Muscle of arm (tissue), 14 donors: ENCODE data around the gene CD93. TPM values are rescaled to one million over a fixed set of nuclear protein-coding genes. Genes with fewer than 3 reads are reported as not detected.

Source experiments
- DNase-seq: peaks from one replicate; pipeline ENCODE4 v3.0.0-alpha.2; 2013
- long read RNA-seq, 11 donors: transcript quantifications; one replicate each; lab custom pipeline, GENCODE V29; 2026
- polyA plus RNA-seq, 12 donors: library from polyadenylated mRNA; unstranded; fragments of 120-200 nt; gene quantifications; one replicate each; pipeline ENCODE4 v1.2.1, GENCODE V29; 2013; ENCODE audit not compliant: insufficient read length in 12 of 12

CD93 gene, protein sequence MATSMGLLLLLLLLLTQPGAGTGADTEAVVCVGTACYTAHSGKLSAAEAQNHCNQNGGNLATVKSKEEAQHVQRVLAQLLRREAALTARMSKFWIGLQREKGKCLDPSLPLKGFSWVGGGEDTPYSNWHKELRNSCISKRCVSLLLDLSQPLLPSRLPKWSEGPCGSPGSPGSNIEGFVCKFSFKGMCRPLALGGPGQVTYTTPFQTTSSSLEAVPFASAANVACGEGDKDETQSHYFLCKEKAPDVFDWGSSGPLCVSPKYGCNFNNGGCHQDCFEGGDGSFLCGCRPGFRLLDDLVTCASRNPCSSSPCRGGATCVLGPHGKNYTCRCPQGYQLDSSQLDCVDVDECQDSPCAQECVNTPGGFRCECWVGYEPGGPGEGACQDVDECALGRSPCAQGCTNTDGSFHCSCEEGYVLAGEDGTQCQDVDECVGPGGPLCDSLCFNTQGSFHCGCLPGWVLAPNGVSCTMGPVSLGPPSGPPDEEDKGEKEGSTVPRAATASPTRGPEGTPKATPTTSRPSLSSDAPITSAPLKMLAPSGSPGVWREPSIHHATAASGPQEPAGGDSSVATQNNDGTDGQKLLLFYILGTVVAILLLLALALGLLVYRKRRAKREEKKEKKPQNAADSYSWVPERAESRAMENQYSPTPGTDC
- 10 to 100 TPM in 11 of 12 donors, not detected in 1; 45.9 to 66.4 (median 59.6) TPM for polyA plus RNA-seq
- long read RNA-seq, donor 1, full-length matches to known transcripts, result 2 of 2 reads
- long read RNA-seq, donor 1, partial matches to known transcripts, result 0 of 2 reads
- long read RNA-seq, donor 1, other reads (novel, unspliced or antisense), result 0 of 2 reads
- long read RNA-seq, donor 2, full-length matches to known transcripts, result 18 of 24 reads
- long read RNA-seq, donor 2, partial matches to known transcripts, result 6 of 24 reads
- long read RNA-seq, donor 2, other reads (novel, unspliced or antisense), result 0 of 24 reads
- long read RNA-seq, donor 3, full-length matches to known transcripts, result 1 of 1 reads
- long read RNA-seq, donor 3, partial matches to known transcripts, result 0 of 1 reads
- long read RNA-seq, donor 3, other reads (novel, unspliced or antisense), result 0 of 1 reads
- long read RNA-seq, donor 4, full-length matches to known transcripts, result 7 of 7 reads
- long read RNA-seq, donor 4, partial matches to known transcripts, result 0 of 7 reads
- long read RNA-seq, donor 4, other reads (novel, unspliced or antisense), result 0 of 7 reads
- long read RNA-seq, donor 5, full-length matches to known transcripts, result 11 of 11 reads
- long read RNA-seq, donor 5, partial matches to known transcripts, result 0 of 11 reads
- long read RNA-seq, donor 5, other reads (novel, unspliced or antisense), result 0 of 11 reads
- long read RNA-seq, donor 6, full-length matches to known transcripts, result 7 of 18 reads
- long read RNA-seq, donor 6, partial matches to known transcripts, result 11 of 18 reads
- long read RNA-seq, donor 6, other reads (novel, unspliced or antisense), result 0 of 18 reads
- long read RNA-seq, donor 7, full-length matches to known transcripts, result 7 of 19 reads
- long read RNA-seq, donor 7, partial matches to known transcripts, result 12 of 19 reads
- long read RNA-seq, donor 7, other reads (novel, unspliced or antisense), result 0 of 19 reads
- long read RNA-seq, donor 8, full-length matches to known transcripts, result 14 of 14 reads
- long read RNA-seq, donor 8, partial matches to known transcripts, result 0 of 14 reads
- long read RNA-seq, donor 8, other reads (novel, unspliced or antisense), result 0 of 14 reads
- long read RNA-seq, donor 9, full-length matches to known transcripts, result 2 of 2 reads
- long read RNA-seq, donor 9, partial matches to known transcripts, result 0 of 2 reads
- long read RNA-seq, donor 9, other reads (novel, unspliced or antisense), result 0 of 2 reads
- long read RNA-seq, donor 10, full-length matches to known transcripts, result 17 of 44 reads
- long read RNA-seq, donor 10, partial matches to known transcripts, result 27 of 44 reads
- long read RNA-seq, donor 10, other reads (novel, unspliced or antisense), result 0 of 44 reads
- long read RNA-seq, donor 11, full-length matches to known transcripts, result 9 of 9 reads
- long read RNA-seq, donor 11, partial matches to known transcripts, result 0 of 9 reads
- long read RNA-seq, donor 11, other reads (novel, unspliced or antisense), result 0 of 9 reads

DNA sequence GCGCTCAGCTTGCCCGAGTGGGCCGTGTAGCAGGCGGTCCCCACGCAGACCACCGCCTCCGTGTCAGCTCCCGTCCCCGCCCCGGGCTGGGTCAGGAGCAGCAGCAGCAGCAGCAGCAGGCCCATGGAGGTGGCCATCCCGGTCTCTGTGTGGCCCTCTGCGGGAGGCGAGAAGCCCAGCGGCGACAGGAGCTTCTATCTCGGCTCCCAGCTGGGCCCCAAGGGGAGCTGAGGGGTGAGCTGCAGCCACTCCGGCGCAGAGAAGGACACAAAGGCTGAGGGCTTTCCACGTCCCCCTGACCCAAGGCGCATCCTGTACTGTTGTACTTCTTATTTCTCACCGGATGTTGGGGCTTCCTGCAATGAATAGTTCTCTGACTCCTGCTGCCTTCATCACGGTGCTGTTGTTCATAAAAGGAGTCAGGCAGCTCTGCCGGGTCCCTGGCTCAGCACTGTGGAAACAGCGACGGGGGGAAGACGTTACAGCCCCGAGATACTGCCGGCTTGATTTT, at the start of gene CD93:
TSS of gene CD93 (minus strand) at position 269 of the 511 bp plus-strand sequence. CDS start at position 137, 132 bp downstream.
- DNase-seq, result peak; percentile 35

DNA sequence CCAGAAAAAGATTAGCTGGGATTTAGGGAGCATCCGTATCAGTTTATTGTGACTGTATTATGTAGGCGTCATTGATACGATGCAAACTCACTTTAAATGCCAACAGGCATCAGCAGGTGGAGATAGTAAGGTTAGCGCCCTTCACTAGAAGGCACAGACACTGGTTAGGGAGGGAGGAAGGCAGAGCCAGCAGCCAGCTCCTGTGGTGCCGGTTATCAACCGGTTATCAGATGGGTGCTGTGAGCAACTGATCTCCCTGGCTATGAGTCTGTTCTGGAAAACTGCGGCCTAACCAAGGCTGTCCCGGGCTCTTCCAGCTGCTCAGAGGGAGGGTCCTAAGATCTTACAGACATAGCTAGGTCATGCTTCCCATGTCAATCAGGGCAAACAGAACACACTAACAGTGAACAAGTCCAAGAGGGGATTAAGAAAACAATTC, 47.5 kb upstream of the CD93 start:
- DNase-seq, result no peak

DNA sequence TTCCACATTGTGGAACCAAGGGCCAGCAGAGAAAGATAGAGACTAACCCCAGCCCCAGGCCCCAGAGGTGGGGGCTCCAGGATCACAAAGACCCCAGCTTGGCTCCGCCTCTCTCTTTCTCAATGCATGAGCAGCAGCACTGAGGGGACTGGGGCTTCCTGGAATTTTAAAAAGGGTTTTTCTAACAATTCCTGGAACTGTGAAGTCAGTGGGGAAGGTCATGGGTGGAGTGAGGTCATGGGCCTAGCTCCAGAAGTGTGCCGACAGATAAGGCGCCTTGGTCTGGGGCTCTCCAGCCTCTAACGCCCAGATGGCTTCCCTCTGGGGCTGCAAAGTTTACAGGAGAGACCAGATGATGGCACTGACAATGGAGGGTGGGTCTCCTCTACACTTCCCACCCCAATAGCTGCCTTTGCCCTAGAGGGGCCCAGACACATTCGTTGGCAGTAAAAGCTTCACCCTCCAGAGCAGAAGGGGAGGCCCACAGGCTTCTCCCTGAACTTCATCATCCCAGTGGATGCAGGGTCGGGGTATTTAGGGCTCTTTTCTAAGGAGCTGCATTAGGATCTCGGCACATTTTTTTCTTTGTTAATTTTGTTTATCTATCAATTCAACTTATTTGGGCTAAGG, 46.9 kb upstream of the CD93 start:
- no peak for DNase-seq

DNA sequence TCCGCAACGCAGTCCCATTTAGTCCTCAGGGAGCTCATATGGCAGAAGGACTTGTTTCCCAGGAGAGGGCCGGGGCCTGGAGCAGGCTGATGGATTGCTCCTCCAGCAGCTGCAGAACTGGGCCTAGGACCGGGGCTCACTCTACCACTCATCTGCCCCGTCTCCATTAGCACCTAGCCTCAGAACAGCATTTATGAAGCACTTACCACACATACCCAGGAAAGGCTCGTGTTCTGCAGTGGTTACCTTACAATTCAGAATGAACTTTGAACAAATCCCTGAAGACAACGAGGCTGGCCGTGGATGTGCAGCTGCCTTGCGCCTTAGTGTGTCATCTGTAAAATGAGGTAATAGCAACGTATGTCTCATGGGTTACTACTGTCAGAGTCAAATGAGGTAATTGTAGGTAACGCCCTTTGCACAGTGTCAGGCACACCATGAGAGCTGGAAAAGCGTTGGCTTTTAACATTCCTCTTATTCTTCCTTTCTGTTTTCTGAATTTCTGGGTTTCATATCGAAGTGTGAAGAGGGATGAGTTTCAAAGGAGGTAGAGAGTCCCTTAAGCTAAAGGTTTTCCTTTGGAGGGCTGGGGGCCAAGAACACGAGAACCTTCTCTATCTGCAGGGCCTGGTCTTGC, 46.3 kb upstream of the CD93 start:
- no peak for DNase-seq

DNA sequence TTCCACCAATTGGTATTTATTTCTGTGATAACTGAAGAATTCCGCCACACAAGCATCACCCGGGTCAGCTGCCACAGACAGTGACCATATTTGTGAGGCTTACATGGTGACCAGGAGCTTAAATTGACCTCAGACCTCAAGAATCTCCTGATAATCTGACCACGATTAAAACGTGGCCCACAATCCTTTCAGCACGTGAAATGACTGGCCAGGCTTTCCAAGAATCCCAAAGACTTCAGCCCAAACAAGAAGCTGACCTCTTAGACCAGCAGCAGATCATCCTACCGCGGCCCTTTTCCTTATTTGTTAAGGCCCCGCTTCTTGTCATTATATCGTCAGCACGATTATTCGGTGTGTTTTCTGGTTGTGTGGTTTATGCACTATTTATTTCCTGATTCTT, 45.6 kb upstream of the CD93 start:
- DNase-seq, result no peak

DNA sequence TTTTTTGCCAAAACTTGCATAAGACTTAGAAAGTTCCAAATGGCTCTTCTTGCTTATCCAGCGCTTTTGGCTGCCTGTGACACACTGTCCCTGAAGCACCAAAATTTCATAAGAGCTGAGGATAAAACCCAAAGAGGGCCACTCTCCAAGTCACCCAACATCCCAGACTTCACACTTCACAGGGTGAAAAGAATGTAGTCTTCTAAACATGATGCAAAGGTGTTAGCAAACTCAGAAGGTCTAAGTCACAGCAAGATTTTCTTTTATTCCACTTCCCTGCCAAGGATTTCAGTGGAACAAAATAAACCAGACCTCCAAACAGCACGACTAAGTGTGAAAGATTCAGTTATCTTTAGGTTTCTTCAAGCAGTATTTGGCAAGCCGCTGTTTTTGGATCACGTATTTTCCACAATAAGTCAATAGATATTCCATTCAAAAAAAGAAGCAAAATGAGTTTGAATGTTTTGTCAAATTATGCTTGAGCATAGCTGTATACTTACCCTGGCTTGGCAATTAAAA, 44.6 kb upstream of the CD93 start:
- no peak for DNase-seq

DNA sequence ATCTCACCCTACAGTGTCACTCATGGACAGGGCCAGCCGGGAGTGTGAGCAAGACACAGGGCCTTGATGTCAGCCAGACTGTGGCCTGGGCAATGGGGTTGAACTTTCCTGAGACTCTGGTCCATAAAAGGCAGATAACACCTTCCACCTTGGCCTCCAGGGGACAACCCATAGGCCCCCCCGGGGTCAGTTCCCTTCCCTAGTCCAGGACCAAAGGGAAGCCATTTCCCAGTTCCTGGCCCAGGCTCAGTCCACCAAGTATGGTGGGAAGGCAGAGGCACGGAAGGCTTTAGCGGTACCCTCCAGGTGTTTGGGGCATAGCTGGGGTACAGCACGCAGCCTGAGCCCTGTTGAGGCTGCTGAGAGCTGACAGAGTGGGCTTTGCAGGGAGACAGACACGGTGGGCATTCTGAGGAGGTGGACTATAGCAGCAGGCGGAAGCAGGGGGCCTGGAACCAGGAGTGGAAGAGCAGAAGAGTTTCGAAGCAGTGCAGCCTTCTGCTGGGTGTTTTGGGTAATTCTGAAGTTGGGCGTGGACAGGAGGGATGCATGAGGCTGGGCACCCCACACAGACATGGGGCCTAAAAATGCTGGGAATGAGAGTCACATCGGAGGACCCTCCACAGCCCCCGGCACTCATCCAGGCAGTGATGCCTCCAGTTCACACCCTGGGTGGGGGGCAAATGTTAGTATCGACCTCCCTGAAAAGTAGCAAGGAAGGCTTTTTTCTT, 43.9 kb upstream of the CD93 start:
- DNase-seq, result no peak

DNA sequence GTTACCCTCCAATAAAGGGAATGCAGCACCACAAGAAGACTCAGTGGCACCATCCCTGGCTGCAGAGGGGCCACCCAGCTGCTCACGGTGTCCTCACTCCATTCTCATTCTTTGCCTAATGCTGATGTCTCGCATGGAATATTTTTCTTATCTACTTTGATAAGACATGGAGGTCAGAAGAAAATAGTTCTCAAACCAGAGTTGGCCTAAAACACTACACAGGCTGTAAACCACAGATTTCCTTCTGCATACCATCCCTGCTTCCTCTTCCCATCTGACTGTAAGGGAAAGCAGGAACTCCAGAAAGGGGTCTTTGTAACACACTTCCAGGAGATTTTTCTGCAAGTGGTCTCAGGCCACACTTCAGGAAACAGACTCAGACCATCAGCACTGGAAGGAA, 43.1 kb upstream of the CD93 start:
- no peak for DNase-seq

DNA sequence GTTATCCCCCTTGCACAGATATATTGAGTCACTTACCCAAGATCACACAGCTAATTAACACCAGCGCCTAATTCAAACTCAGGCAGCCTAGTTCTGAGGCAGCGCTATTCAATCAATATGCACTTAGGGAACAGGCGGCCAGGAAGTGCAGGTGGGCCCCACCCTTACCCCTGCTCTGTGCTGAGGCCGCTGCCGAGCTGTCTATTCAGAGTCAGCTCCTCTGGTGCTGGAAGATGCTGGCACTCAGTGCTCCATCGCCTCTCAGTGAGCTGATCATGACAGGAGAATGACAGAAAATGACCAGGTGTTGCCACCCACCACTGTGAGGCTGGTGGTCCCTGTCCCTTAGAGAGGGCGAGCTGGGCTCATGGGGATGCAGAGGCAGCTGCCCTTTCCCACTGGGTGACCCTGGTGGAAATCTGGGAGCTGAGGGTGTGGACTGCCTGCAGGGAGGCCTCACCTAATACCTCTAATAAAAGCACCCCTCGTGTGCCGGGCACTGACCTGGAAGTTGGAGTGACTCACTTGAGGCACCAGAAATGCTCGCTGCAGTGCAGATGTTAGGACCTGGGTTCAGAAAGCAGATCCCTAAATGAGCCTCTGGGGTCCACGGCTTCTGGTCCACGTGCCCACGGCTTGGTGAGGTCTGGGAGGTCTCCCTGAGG, 42.5 kb upstream of the CD93 start:
- no peak for DNase-seq

DNA sequence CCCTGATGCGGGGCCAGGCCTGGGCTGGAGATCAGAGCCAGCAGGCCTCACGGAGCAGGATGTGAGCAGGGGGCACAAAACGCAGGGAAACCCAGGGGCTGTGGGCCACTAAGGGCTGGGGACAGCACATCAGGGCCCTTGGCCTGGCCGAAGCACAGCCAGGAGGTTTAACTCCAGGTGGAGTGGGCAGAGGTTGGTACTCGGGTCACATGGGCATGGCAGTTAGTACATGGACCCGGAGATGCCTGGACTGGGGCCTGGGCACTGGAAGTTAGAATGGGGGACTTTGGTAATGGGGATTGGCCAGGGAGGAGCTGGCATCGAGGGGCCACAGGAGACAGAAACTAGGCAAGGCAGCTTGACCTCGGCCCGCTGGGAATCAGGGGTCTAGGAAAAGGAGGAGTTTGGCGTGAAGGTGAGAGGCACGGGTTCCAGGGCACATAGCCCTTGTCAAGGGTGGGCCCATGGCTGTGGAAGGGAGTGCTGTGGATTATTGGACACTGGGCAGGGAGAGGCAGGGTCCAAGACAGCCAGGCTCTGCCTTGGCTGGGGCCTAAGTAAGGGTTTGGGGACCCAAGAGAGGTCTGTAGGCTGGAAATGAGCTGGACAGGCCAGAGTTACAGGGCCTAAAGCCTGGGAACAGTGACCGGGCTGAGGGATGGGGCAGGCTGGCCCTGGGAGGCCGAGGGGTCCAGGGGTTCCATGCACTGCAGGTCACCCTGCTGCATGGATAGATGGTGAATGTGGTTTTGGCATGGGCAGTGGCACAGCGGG, 41.6 kb upstream of the CD93 start:
- DNase-seq, result no peak

DNA sequence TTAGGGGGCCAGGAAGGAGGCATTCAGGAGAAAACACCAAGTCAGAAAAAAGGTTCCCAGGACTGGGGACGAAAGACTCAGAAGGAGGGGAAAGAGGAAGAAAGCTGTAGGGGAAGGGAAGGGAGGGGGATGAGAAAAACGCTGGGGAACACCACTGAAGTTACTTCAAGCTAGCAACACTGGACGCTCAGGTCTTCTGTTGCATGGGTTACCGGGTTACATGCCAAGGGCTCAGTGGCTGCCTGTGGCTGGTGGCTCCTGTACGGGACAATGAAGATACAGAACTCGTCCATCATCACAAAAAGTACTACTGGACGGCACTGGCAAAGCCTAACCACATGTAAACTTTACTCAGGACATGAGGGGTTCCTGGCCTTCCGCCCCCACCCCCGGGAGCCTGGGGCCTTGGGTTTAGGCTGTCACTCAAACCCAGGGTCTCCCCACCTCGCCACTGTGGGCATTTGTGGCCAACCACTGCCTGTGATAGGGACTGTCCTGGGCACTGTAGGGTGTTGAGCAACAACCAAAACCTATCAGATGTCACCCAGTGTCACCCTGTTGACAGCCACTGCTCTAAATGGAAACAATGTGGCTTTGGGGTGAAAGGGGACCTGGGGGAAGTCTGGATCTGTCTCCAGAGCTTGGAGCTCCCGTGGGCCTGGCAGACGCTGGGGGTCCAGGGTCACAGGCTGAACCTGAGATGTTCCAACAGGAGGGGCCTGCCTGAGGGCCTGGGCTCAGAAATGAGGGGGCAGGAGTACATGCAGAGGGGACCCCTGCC, 40.3 kb upstream of the CD93 start:
- no peak for DNase-seq

DNA sequence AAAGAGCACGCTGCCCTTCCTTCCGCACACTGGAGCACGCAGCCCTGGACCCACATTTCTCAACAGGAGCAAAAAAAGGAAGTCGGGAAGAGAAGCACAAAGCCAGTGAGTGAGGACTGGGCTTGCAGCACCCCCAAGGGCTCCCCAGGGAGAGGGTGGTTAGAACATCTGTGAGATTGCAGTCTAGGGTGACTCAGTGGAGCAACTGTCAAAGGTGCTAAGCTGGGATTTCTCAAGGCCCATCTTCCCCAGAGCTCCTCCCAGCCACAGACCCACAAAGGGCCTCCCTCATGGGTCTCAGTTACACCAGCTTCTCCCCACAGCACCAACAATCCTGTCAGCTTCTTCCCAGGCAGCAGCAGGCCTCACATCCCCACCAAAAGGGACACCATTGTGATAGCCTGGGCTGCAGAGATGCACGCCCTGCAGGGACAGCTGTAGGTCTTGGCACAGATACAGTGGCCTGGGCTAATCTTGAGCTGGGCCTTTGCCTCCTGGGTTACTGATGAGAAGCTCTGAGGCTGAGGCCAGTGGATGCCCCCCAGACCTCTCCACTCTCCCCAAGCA, 39.6 kb upstream of the CD93 start:
- no peak for DNase-seq

DNA sequence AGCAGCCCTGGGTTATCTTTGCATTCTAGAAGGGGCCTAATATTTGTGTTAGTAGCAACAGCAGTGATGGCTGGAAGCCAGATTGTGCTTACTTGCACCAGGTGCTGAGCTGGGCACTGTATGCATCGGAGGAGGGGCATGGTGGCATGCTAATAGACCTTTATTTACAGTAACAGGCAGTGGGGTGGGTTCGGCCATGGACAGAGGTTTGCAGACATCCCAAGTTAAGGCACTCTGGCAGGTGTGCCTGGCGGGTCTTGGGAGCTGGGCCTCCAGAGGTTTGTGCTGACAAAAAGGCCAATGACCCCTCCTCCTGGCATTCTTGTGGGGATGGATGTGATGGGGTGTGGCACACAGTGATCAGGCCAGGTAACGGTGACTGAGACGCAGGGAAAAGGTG, 39.0 kb upstream of the CD93 start:
- DNase-seq, result no peak

DNA sequence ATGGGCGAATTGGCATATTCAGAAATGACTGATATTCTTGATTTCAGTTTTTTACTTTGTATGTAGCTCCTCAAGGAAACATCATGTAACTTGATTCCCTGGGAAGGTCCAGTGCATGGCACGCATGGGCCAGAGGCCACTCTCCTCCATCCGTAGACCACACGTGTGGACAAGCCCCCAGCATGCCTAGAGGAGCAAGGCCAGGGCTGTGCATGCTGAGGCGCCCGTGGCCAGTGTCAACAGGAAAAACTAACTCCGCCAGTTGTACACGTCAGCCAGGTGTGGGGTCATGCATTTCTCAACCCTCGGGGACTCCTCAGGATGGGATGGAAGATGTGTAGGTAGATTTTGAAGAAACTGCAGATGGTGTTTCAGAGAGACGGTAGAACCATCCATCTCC, 37.8 kb upstream of the CD93 start:
- DNase-seq, result no peak
